HFF-Myc (cell line): ENCODE results near the gene STRIT1.

Experiments
- DNase-seq: peaks from one replicate; pipeline ENCODE4 v3.0.0-alpha.2; 2011; ENCODE audit warnings: low read depth; ENCODE audit errors: extremely low read depth
- H3K4me3 ChIP-seq: replicated peaks from 2 replicates; pipeline ENCODE4 v1.5.1; 2011; ENCODE audit warnings: low read depth, mild to moderate bottlenecking, control low read depth, low read length
- CTCF ChIP-seq: IDR thresholded peaks from 2 replicates; pipeline ENCODE4 v1.5.1; 2012; ENCODE audit warnings: mild to moderate bottlenecking, low read depth, low read length, control low read depth; ENCODE audit errors: missing control alignments

The STRIT1 gene

DNA sequence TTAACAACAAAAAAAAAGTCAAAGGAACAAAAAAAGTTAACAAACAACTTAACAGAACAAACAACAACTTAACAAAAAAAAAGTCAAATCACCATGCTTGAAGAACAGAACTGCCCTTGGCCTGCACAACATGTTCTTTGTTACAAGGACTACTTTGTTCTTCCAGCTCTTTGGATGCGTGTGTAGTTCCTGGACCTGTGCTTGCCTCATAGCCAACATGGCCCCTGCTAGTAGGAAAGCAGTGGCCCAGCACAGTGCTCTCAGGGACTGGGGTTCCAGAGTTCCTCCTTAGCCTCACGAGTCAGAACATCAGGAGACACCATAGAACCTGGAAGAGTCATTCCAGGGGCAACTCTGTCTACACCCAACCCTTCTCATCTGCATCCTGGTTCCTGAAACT, 10.9 kb upstream of the STRIT1 start:
- no peak overlapping the region for H3K4me3 ChIP-seq
- TF ChIP-seq CTCF, result no peak
- DNase-seq, result no peak

GRCh38 chr3:155303540-155304097, 10.1 kb upstream of the STRIT1 start:
- TF ChIP-seq CTCF, result no peak
- no peak for DNase-seq
- no peak overlapping the region for H3K4me3 ChIP-seq

GRCh38 chr3:155302891-155303290, 9.4 kb upstream of the STRIT1 start:
- no peak for DNase-seq
- TF ChIP-seq CTCF, result no peak
- no peak overlapping the region for H3K4me3 ChIP-seq

DNA sequence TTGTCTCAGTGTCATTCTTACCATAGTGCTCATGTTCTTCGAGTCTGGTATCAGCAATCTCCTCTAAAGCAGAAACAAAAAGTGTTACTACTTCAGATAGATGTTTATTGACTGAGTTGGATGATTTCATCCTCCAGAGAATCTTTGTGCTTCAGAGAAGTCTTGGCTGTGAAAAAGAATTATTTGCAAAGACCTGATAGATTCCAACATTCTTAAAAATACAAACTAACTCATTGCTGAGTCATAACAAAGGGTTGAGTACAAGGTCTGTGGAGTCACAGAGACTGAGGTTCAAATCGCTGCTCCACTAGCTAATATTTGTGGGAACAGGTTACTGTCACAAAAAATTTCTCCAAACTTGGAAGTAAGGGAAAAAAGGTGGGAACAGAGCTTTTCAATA, 9.0 kb upstream of the STRIT1 start:
- no peak for TF ChIP-seq CTCF
- H3K4me3 ChIP-seq, result no peak overlapping the region
- no peak for DNase-seq

GRCh38 chr3:155297100-155297499, 3.6 kb upstream of the STRIT1 start:
- no peak for DNase-seq
- H3K4me3 ChIP-seq, result no peak overlapping the region
- no peak for TF ChIP-seq CTCF

DNA sequence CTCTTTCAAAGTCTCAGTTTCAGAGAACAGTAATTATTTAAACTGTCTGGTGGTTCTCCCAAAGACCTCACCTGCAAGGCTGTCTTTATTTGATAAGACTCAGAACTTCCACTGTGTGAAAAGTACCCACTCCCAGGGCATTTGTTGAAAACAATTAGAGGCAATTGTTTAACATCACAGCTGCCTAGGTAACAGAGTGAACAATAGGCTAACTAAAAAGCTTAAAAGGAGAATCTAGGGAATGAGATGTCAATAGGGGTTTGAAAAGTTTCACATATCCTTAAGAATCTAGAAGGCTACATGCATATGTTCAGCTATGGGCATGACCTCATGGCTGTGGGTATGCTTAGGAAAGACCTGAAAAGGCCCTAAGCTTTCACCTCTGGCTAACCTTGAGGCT, 2.9 kb upstream of the STRIT1 start:
- DNase-seq, result no peak
- no peak for TF ChIP-seq CTCF
- H3K4me3 ChIP-seq, result no peak overlapping the region

DNA sequence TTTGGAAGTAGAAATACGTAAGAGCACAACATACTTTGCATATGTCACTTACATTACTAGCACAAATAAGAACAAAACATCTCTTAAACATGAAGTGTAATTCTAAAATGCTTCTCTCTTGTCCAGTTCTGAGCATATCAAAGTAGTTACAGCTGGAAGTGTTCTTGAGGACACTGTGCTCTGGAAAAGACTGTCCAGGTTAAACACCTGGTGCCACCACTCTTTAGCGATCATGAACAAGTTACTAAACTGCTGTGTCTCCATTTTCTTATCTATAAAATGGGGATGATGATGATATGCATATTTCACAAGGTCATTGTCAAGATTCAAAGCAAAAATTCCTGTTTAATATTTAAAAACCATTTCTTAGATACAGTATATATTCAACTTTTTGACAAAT, 790 bp downstream of the STRIT1 start:
- no peak overlapping the region for H3K4me3 ChIP-seq
- TF ChIP-seq CTCF, result no peak
- DNase-seq, result no peak
